ENCODE results near the gene FBXO48.

FBXO48 gene

GRCh38 chr2:68468801-68469200 is 1.7 kb upstream of the FBXO48 start:
- DNase-seq (ENCODE audit: extremely low spot score) = no peak
- ChIA-PET CTCF (no interaction called here), POLR2A (interaction anchor here (0.6 kb wide), 1 partner anchor 65 kb away, joined by 3 read pairs; no protein-coding TSS in a partner anchor)
- no peak for TF ChIP-seq SP1 (IDR thresholded peaks at IDR 0.05)
- TF ChIP-seq LEF1 (IDR thresholded peaks at IDR 0.05; ENCODE audit: borderline replicate concordance) = no peak
- no peak for TF ChIP-seq CTBP1 (IDR thresholded peaks at IDR 0.05; ENCODE audit: borderline replicate concordance)
- no peak for TF ChIP-seq L3MBTL2 (conservative IDR thresholded peaks at IDR 0.05)
- TF ChIP-seq BHLHE40 (IDR thresholded peaks at IDR 0.05; ENCODE audit: borderline replicate concordance) = no peak
- TF ChIP-seq ZNF384 (IDR thresholded peaks at IDR 0.05) = no peak
- no peak for TF ChIP-seq FOXM1 (IDR thresholded peaks at IDR 0.05; ENCODE audit: borderline replicate concordance)
- no peak for TF ChIP-seq PKNOX1 (IDR thresholded peaks at IDR 0.05)

GRCh38 chr2:68466778-68467076 is 367 bp downstream of the FBXO48 start:
- no peak for DNase-seq (ENCODE audit: extremely low spot score)
- no peak for TF ChIP-seq SP1 (IDR thresholded peaks at IDR 0.05)
- no peak for TF ChIP-seq PKNOX1 (IDR thresholded peaks at IDR 0.05)
- no peak for TF ChIP-seq TARDBP (IDR thresholded peaks at IDR 0.05)
- TF ChIP-seq FOXA1 (IDR thresholded peaks at IDR 0.05) = no peak

GRCh38 chr2:68466361-68466777 is 725 bp downstream of the FBXO48 start:
- ChIA-PET POLR2A (interaction anchor here (1.0 kb wide), 2 partner anchors 129 to 466 kb away, joined by 3 read pairs; no protein-coding TSS in a partner anchor), CTCF (interaction anchor here (1.8 kb wide), 2 partner anchors 129 to 243 kb away, joined by 7 to 8 read pairs; no protein-coding TSS in a partner anchor)
- peak; percentile 9 for DNase-seq (ENCODE audit: extremely low spot score)
- no peak for TF ChIP-seq FOXA1 (IDR thresholded peaks at IDR 0.05)
- TF ChIP-seq ELF4 (IDR thresholded peaks at IDR 0.05) = no peak
- no peak for TF ChIP-seq CTBP1 (IDR thresholded peaks at IDR 0.05; ENCODE audit: borderline replicate concordance)
- TF ChIP-seq ARNT (IDR thresholded peaks at IDR 0.05) = no peak
- TF ChIP-seq SP1 (IDR thresholded peaks at IDR 0.05) = no peak
- no peak for TF ChIP-seq SUZ12 (IDR thresholded peaks at IDR 0.05)
- TF ChIP-seq FOXK2 (IDR thresholded peaks at IDR 0.05) = no peak
- no peak for TF ChIP-seq PKNOX1 (IDR thresholded peaks at IDR 0.05)
- no peak for TF ChIP-seq HDGF (IDR thresholded peaks at IDR 0.05; ENCODE audit: borderline replicate concordance)
- no peak for TF ChIP-seq NFRKB (IDR thresholded peaks at IDR 0.05)
- no peak for TF ChIP-seq L3MBTL2 (conservative IDR thresholded peaks at IDR 0.05)
- TF ChIP-seq BHLHE40 (IDR thresholded peaks at IDR 0.05; ENCODE audit: borderline replicate concordance) = no peak

More at GRCh38 chr2:68466778-68467076, 367 bp downstream of the FBXO48 start:
- ChIA-PET CTCF (interaction anchor here (0.9 to 1.8 kb wide), 3 partner anchors 129 to 459 kb away, joined by 5 to 8 read pairs (median 7); no protein-coding TSS in a partner anchor), POLR2A (interaction anchor here (1.0 kb wide), 2 partner anchors 128 to 465 kb away, joined by 3 read pairs; no protein-coding TSS in a partner anchor)

- ChIA-PET CTCF (interaction anchor here (0.7 to 1.8 kb wide), 5 partner anchors 23 to 460 kb away, joined by 3 to 8 read pairs (median 3); no protein-coding TSS in a partner anchor), POLR2A (no interaction called here)
- TF ChIP-seq TARDBP (IDR thresholded peaks at IDR 0.05) = no peak
- DNase-seq (ENCODE audit: extremely low spot score) = no peak
These were observed 1.8 kb downstream of the FBXO48 start for GRCh38 chr2:68465081-68465916.

GRCh38 chr2:68464651-68465050 is 2.4 kb downstream of the FBXO48 start:
- no peak for TF ChIP-seq FOXK2 (IDR thresholded peaks at IDR 0.05)
- TF ChIP-seq SUZ12 (IDR thresholded peaks at IDR 0.05) = no peak
- no peak for TF ChIP-seq HDGF (IDR thresholded peaks at IDR 0.05; ENCODE audit: borderline replicate concordance)
- POLR2A ChIA-PET = no interaction called here
- DNase-seq (ENCODE audit: extremely low spot score) = no peak
- CTCF ChIA-PET = interaction anchor here (0.7 to 1.5 kb wide), 4 partner anchors 23 to 461 kb away, joined by 3 to 4 read pairs (median 3); no protein-coding TSS in a partner anchor

- CTCF ChIA-PET = interaction anchor here (0.9 to 1.6 kb wide), 13 partner anchors 10 to 461 kb away, joined by 3 to 8 read pairs (median 3); partner anchors contain the start of gene ARHGAP25
These were observed 3.7 kb downstream of the FBXO48 start for GRCh38 chr2:68463287-68463877.

More at GRCh38 chr2:68463287-68463877, 3.7 kb downstream of the FBXO48 start:
- TF ChIP-seq NFRKB (IDR thresholded peaks at IDR 0.05) = no peak
- TF ChIP-seq PKNOX1 (IDR thresholded peaks at IDR 0.05) = peak; percentile 33; the same call in 1 of the 2 replicates
- POLR2A ChIA-PET = no interaction called here
- DNase-seq (ENCODE audit: extremely low spot score) = peak; percentile 26

All from HEK293T (cell line).